Activated naive CD8-positive, alpha-beta T cell treated with anti-CD3 and anti-CD28 coated beads, Interleukin-2, amount 50 U/mL, for 16 hours (primary cell): ENCODE data around the gene LCTL.
A peak's percentile ranks its signal among the peaks of the same experiment; 100 is the strongest.
"Not testable (repeated sequence)": the region's sequence is repeated elsewhere in the genome, so short reads cannot be mapped to it uniquely, and the experiment has no call there.

ENCODE experiments used
- DNase-seq: peaks from one replicate; pipeline ENCODE4 v3.0.0-alpha.2; 2020; ENCODE audit warnings: low read depth, low spot score

The LCTL gene

DNA sequence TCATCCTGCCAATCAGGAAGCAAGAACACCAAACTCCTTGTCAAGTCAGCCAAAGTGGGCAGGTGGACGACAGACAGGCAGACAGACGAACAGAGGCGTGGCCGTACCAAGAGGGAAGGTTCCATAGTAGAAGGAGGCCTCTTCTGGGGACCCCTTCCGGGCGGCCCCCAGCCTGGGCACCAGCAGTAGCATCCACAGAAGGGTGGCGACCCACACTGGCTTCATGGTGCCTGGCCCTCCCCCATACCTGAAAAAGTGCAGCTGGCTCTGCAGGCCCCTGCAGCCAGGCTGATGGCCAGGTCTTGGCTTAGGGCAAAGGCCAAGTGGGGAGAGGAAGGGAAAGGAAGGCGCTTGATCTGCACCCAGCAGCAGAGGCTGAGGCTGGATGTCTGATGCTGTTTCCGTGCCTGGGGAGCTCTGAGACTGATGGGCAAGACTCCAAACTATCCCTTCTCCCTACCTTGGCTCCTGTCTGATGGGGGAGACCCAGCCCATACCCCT is 607 bp downstream of the LCTL start:
- DNase-seq = no peak

DNA sequence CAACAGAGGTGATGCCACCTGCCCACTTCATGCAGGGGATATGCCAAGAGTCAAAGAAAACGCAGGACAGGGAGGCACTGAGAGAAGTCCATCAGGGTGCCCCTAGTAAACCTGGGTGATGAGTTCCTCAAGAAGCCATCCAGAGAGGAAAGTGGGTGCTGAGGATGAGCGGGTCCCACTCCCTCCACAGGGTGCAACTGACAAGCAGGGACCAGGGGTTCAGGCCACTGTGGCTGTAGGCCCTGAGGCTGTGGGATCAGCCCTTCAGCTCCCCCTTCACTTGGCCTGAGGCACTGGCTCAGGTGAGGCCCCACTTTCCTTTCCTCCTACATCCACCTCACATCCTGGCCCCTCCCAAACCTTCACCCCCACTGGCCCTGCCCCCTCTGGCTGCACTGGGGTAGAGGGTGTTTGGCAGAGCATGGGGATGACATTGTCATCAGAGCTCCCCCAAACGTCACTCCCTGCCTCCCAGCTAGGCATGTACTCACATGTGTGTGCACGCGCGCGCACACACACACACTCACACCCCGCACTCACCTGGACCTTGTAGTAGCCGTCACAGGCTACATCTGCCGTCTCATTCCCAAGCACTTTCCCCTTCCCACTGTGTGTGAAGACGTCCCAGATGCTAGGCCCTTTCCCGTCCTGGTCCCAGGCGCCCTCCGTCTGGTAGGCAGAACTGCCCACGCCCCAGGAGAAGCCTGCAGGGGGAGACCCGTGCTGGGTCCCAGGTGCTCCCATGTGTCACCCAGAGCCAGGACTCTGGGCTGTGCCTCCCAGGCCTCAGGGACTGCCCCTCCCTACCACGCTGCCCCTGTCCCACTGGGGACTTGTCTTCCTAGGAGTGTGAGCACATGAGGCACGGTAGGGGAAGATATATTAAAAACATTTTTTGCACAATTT is 1.4 kb downstream of the LCTL start:
- DNase-seq = no peak

DNA sequence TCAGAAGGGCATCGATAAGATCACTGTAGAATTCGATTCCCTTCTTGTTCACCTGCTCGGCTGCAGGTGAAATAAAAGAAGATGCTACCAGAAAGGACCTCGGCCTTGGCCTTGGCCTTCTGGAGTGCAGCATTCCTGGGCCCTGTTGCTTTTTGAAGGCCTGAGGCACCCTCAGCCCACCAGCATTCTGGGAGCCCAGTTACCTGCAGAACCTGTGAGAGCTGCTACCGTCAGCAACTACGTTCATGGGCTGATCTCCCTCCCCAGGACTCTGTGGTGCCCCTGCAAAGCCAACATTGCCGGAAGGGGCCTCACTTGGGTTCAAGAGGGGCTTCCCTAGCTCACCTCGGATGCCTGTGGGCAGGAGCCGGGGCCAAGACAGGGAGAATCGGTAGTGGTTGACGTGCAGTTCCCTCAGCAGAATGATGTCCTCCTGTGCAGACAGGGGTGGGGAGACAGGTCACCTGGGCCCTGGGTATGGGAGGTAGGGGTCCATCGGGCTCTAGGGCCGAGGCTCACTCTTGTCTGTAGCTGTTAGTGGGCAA is 2.2 kb downstream of the LCTL start:
- no peak for DNase-seq

DNA sequence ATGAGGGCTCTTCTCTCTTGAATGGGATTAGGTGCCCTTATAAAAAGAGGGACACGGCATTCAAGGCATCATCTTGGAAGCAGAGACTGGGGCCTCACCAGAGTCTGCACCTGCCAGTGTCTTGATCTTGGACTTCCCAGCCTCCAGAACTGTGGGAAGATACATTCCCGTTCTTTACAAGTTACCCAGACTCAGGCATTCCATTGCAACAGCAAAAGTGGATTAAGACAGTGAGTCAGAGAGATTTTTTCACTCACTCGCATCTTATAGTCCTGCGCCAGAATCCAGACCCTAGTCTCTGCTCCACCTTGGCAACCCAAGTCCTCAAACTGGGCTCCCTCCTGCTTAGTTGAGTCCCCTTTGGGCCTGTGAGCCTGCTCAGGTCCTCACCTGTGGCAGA is 2.7 kb downstream of the LCTL start:
- DNase-seq = no peak

DNA sequence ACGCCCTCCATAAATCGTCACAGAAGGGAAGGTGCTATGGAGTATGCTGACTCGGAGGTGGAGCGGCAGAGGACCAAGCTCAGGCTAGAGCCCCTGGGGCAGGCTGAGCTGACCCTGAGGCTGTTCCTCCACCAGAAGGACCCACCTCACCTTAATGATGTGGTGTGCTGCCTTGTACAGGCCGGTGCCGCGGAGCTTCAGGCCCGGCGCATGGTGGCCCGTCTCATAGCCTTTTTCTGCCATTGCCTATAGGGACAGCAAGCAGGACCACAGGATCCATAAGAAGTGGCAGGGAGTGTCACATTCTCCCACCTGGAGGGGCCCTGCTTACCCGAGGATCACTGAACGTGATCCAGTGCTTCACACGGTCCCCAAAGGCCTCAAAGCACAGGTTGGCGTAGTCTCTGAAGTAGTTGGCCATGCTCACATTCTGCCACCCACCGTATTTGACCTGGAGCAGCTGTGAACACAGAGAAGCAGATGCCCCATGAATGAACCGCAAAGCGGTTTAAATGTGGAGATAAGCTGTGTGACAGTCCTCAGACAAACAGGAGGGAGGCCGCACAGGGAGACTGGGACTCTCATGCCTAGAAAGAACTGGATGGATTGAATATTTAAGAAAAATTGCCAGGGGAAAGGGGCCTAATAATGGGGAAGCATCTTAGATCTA is 4.8 kb downstream of the LCTL start:
- DNase-seq = no peak

DNA sequence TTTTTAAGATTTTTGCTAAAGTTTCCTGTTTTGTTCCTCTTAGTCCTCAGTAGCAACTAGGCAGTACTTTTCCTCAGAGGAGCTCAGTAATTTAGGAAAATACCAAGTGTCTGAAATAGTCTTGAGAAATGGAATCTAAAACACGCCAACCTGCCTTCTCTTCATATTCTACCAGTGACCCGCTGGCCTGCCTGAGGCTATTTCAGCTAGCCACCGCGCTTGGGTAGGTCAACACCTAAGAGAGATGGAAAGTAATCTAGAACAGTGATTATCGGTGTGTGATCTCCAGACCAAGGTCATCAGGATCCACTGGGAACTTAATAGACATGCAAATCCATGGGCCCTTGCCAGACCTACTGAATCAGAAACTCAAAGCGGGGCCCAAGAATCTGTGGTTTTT is 7.5 kb downstream of the LCTL start:
- DNase-seq = no peak

DNA sequence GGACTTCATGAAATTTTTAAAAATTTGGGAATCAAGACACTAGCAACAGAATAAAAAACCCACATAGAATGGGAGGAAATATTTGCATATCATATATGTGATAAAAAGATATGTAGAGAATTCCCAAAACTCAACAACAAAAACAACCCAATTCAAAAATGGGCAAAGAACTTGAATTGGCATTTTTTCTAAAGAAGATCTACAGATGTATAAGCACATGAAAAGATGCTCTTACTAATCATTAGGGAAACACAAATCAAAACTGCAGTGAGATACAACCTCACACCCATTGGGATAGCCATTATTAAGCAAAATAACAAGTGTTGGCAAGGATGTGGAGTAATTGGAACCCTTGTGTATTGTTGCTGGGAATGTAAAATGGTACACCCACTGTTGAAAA is 10.1 kb downstream of the LCTL start:
- no peak for DNase-seq

DNA sequence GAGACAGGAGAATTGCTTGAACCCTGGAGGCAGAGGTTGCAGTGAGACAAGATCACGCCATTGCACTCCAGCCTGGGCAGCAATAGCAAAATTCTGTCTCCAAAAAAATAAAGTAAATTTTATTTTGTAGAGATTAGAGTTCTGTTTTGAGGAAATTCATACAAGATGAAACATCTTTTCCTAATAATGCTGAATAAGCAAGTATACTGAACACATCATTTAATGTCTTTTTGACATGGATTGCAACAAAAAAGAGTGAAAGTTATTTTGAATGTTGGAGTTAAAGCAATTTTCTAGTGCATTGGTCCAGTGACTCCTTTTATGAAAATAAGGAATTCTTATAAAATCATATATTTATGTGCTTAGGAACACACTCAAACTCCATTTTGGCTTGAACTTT is 20.5 kb downstream of the LCTL start:
- no peak for DNase-seq

DNA sequence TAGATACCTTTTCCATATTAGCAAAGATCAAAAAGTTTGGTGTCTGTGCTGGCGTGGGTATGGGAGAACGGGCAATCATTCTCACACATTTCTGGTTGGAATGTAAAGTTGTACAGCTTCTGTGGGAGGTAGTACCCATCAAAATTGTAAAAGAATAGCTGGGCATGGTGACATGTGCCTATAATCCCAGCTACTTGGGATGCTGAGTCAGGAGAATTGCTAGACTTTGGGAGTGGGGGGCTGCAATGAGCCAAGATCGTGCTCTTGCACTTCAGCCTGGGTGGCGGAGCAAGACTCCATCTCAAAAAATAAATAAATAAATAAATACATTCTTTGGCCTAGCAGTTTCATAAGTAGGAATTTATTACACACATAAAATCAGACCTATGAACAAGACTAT is 22.9 kb downstream of the LCTL start:
- DNase-seq = no peak

DNA sequence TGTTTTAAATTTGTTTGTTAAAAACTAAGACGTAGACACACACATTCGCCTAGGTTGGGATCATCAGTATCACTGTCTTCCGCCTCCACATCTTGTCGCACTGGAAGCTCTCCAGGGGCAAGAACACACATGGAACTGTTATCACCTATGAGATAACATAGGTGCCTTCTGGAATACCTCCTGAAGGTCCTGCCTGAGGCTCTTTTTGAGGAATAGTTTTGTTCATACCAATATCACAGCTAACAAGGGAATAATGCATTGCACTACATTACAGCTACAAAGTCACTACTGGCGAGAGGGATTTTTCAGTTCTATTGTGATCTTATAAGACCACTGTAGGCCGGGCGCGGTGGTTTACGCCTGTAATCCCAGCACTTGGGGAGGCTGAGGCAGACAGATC is 30.7 kb downstream of the LCTL start:
- no peak for DNase-seq

DNA sequence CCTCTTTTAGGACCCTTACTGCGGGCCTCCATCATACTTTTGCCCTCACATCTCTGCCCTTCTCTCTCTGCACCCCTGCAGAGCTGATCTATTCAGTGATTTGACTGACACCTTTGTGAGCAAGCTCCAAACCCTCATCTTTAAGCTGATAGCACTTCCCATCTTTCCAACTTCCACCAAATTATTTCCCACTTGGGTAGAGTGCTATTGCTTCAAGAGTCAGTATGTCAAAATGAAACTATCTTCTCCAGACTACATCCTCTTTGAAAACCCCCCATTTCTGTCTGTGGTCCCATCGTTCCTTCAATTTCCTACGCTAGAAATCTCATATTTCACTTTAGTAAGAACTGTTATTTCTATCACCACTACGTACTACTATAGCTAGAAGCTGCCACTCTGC is 41.0 kb downstream of the LCTL start:
- no peak for DNase-seq

DNA sequence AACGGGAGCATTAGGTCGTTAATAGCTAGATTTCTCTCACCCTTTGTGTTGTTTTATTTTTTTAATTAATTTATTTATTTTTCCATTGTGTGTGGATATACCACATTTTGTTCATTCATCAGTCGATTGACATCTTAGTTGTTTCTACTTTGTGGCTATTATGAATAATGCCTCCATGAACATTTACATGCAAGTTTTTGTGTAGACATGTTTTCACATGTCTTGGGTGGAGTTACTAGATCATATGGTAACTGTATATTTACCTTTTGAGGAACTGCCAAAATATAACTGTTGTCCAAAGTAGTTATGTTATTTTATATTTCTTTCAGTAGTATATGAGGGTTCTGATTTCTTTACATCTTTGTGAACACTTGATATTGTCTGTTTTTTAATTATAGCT is 41.9 kb downstream of the LCTL start:
- DNase-seq = no peak

DNA sequence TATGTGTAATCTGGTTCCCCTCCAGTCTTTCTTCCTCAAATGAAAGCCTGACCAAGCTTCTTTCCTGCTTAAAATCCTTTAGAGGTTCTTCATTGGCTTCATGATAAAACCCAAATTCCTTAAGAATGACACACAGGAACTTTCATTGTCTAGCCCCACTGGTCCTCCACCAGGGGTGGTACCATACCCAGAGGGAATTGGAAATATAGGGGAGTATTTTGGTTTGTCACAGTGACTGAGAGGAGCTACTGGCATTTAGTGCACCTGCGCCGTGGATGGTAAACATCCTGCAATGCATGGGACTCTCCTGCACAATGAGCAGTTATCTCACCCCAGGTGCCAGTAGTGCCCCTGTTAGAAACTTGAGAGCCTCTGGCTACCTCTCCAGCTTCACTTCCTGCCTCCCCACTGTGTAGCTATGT is 49.9 kb downstream of the LCTL start:
- no peak for DNase-seq

DNA sequence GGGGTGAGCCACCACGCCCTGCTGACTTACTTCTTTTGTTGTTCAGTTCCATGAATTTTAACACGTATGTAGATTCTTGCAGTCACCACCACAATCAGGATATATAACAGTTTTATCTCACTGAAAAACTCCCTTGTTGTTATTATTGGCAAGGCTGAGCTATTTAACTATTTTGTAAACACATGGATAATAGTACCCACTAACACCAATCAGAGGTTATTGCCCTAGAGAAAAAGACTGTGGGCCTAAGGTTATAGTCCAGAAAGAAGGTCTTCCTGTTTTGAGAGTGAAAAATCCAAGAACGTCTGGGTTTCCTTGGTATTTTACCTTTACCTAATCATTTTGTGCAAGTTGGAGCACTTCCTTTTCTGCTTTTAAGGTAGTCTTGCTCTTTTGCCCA is 51.2 kb downstream of the LCTL start:
- DNase-seq = no peak

DNA sequence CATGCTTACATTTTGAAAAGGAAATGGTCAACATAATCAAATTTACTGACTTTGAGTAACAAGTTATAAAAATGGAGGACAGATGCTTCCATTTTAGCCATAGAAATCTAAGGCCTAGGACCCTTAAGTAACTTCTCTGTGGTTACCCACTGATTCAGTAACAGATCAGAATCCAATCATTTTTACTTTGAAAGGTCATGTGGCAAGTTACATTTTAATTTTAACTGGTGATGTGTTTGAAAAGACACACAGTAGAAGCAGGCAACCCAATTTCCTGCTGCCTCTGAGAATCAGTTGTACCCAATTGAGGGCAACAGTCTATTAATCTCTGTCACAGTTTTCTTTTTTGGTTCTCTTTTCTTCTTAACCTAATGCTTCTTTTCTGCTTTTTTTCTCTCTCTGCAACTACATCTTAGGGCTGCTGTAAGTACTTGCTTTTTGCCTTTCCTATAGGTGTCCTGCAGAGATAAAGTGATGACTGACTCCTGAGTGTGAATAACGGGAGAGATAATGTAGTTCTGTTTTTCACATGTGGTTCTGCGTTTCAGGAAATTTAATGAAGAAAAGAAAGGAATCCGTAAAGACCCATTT is 57.4 kb downstream of the LCTL start:
- DNase-seq = no peak

DNA sequence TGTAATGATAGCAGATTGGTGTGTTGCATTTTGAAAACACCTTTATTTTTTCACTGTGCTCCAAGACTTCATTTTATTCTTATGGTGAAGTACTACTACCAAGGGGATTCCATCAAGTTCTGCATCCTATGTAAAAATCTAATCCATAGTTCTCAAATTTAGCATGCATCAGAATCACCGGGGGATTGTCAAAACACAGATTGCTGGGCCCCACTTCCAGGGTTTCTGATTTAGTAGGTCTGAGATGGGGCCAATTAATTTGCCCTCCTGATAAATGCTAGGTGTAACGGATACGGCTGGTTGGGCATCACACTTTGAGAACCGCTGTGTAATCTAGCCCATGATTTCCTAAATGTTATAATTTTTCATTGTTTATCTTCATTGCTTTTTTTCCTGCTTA is 60.0 kb downstream of the LCTL start:
- DNase-seq = no peak

DNA sequence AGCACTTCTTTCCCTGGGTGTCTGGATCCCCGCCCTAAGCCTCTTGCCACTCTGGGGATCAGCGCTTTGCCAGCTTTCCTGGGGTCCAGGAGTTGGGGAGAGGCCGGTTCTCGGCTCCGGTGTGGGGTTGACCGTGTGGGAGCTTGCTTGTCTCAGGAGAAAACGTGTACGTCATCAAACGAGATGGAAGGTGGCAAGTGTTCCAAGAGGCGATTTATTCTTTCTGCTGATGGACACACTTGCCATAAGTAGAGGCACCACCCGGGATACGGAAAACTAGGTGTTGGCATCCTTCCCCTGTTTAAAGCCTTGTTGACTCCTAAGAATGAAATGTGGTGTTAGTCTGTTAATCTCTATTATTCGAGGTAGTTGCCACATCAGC is 60.4 kb downstream of the LCTL start:
- no peak for DNase-seq

DNA sequence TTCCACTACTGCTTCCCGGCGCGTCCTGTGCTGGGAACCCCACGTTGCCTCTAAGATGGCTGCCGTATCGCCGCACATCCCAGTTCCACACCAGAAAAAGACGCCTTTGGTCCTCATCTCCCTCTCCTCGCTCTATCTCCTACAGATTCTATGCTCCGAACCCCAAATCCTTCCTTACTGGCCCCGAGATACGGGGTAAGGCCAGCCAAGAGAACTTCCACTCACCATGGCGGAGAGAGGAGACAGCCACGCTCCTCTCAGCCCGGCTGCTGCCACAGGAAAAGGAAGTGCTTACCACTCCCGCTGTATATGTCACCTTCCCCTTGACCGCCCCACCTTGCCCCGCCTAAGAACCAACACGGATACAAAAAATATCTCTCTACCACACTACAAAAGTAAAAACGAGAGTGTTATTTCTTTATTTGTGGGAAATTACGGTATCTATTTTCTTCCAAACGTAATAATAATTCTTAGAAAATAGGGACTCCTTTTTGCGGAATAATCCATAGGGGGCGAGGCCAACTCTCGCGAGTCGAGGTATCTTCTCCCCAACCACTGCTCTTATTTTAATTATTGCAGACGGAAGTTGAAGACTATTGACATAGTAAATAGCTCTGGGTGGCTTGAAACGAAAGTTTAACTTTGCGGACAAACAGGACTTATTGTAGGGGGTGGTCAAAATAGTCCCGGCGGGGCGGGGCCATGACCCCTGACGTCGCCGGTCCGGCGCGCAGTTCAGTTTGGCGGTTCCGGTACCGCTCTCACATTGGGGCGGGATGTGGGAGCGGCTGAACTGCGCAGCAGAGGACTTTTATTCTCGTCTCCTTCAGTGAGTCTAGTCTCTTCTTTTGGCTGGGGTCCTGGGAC is 61.0 kb downstream of the LCTL start, which contains the start of the genes RPL4 and ZWILCH:
RPL4 (minus strand) TSS at position 293 of the 867 bp plus-strand sequence; CDS start at position 228, 65 bp downstream.
ZWILCH (plus strand) TSS at position 764 of the 867 bp plus-strand sequence; CDS start at position 777, 13 bp downstream.
- peak; percentile 64 for DNase-seq

DNA sequence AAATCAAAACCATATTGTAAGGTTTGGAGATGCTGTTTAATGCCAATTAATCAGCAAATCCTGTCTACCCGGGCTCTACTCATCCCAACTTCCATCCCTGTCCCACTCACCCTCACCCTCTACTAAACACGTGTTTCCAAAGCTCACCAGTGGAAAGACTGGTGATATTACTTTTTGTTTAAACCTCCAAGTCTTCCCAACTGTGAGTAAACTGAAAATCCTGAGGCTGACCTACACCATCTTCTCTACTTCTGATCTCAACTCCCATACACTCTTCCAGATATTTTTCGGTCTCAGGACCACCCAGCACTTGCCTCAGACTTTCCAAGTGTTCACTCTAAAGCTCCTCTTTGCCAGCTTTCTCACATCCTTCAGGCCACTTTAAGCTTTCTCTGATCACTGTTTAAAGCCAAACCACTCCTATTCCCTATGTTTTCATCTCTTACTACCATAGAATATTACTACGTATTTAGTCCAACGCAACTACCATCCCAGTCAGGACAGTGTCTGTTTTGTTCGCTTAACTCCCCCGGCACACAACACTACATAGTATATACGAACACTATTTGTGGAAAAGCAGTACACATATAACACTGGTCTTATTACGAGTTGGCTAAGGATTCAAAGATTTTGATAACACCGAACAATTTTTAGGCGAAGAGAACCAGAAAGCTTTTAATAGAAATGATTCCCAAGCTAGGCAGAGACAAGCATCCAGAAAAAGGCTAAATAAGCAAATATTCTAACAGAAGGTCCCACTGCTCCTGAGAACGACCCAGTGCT is 61.8 kb downstream of the LCTL start:
- no peak for DNase-seq

DNA sequence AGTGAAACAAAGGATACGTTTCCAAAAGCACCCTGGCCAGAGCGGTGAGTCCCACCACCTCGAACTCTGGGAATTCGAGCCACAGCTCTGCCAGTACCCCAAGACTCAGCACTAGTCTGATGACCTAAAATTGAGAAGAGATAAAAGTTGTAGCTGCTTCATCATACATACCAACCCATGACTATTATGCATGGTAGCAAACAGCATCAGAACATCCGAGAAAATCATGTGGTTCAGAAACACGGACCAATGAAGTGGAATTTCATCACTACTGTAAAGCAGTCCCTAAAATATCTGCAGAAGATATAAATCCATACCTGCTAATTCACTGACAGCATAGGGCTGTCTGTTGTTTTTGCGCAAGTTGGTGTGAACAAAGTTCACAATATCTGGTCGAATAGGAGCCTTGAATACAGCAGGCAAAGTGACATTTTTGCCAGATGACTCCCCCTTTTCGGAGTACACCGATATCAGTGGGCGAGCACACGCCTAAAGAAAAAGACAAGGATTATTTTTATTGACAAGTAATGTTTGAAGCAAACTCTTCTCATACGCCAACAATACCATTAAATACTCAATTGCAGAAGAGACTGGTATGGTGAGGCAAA is 62.7 kb downstream of the LCTL start:
- not testable (repeated sequence) for DNase-seq
